IMR-90 (cell line): Measurements from ENCODE around the gene BMP10. TPM values are rescaled to one million over a fixed set of nuclear protein-coding genes. Genes with fewer than 3 reads are reported as not detected.

Experiments
- ATAC-seq: fragments of 200-7000 bp; cut with Tn5 transposase; 2 replicates; pipeline ENCODE4 v1.9.1; 2020; ENCODE audit warnings: low read depth, mild to moderate bottlenecking, moderate library complexity
- BruUV-seq: library from RNA; stranded (reverse); fragments of 400-500 nt; replicated peaks from 2 replicates; lab custom pipeline; 2021; lab: Mats Ljungman, UMichigan
- CTCF ChIA-PET: fragments of 300-600 bp; formaldehyde crosslinking; extraction: SDS; loops from one replicate; lab custom pipeline; 2021; ENCODE audit warnings: antibody characterized with exemption; lab: Yijun Ruan, JAX
- POLR2A ChIA-PET: fragments of 300-600 bp; sonication (Branson Sonifier 250); formaldehyde crosslinking; loops from one replicate; lab custom pipeline; 2022; ENCODE audit warnings: antibody characterized with exemption; ENCODE audit not compliant: unreplicated experiment; lab: Charles Lee
- DNase-seq: peaks from one replicate; pipeline ENCODE4 v3.0.0; 2013
- H2AFZ ChIP-seq: replicated peaks from 2 replicates; pipeline ENCODE3; 2013; ENCODE audit warnings: low read length, mild to moderate bottlenecking; ENCODE audit not compliant: poor library complexity
- H2AK5ac ChIP-seq: 2 replicates; pipeline ENCODE4 v1.6.1; 2013; ENCODE audit warnings: low read depth, low read length, inconsistent platforms
- H2AK9ac ChIP-seq: replicated peaks from 2 replicates; pipeline ENCODE3; 2013; ENCODE audit warnings: mild to moderate bottlenecking, low read depth, low read length, moderate library complexity; ENCODE audit not compliant: poor library complexity
- H2BK120ac ChIP-seq: 2 replicates; pipeline ENCODE4 v1.6.1; 2013; ENCODE audit warnings: low read depth, low read length, inconsistent platforms
- H2BK15ac ChIP-seq: 3 replicates; pipeline ENCODE4 v1.6.1; 2013; ENCODE audit warnings: low read depth, low read length, inconsistent platforms
- H2BK20ac ChIP-seq: 2 replicates; pipeline ENCODE4 v1.6.1; 2013; ENCODE audit warnings: low read depth, mild to moderate bottlenecking, inconsistent platforms, low read length, moderate library complexity
- H2BK5ac ChIP-seq: 2 replicates; pipeline ENCODE4 v1.6.1; 2013; ENCODE audit warnings: mild to moderate bottlenecking, low read depth, low read length, inconsistent platforms; ENCODE audit not compliant: poor library complexity, severe bottlenecking
- H3K14ac ChIP-seq: replicated peaks from 2 replicates; pipeline ENCODE4 v1.6.1; 2013; ENCODE audit warnings: low read depth, low read length, inconsistent platforms
- H3K18ac ChIP-seq: 2 replicates; pipeline ENCODE4 v1.6.1; 2013; ENCODE audit warnings: low read depth, low read length, control low read depth
- H3K23ac ChIP-seq: 2 replicates; pipeline ENCODE4 v1.6.1; 2013; ENCODE audit warnings: low read depth, low read length, inconsistent platforms
- H3K27ac ChIP-seq: 2 replicates; pipeline ENCODE4 v1.5.1; 2013; ENCODE audit warnings: mild to moderate bottlenecking, control low read depth, low read length; ENCODE audit not compliant: insufficient read depth
- H3K27me3 ChIP-seq: 2 replicates; pipeline ENCODE4 v1.6.1; 2013; ENCODE audit warnings: low read length; ENCODE audit not compliant: control insufficient read depth, insufficient read depth
- H3K36me3 ChIP-seq: 2 replicates; pipeline ENCODE4 v1.6.1; 2013; ENCODE audit warnings: low read length, mixed read lengths; ENCODE audit not compliant: control insufficient read depth, insufficient read depth
- H3K4ac ChIP-seq: 2 replicates; pipeline ENCODE4 v1.6.1; 2013; ENCODE audit warnings: low read depth, low read length, inconsistent platforms
- H3K4me1 ChIP-seq: 2 replicates; pipeline ENCODE4 v1.6.1; 2013; ENCODE audit warnings: low read length, mixed read lengths; ENCODE audit not compliant: control insufficient read depth, insufficient read depth
- H3K4me2 ChIP-seq: 2 replicates; pipeline ENCODE4 v1.6.1; 2013; ENCODE audit warnings: low read depth, mild to moderate bottlenecking, control low read depth, low read length, moderate library complexity
- H3K4me3 ChIP-seq: 2 replicates; pipeline ENCODE4 v1.5.1; 2013; ENCODE audit warnings: low read depth, mild to moderate bottlenecking, control low read depth, low read length, moderate library complexity; ENCODE audit not compliant: insufficient read depth
- H3K56ac ChIP-seq: 2 replicates; pipeline ENCODE4 v1.6.1; 2013; ENCODE audit warnings: low read length, inconsistent platforms; ENCODE audit not compliant: insufficient read depth; ENCODE audit errors: extremely low read depth
- H3K79me1 ChIP-seq, 2 experiments: 2 replicates each; pipeline ENCODE4 v1.6.1; 2013; ENCODE audit warnings: low read length in 2 of 2, inconsistent platforms in 1 of 2, low read depth in 1 of 2
- H3K9ac ChIP-seq: 2 replicates; pipeline ENCODE4 v1.6.1; 2013; ENCODE audit warnings: low read depth, low read length, control low read depth
- H3K9me1 ChIP-seq: 2 replicates; pipeline ENCODE4 v1.6.1; 2013; ENCODE audit warnings: low read length, inconsistent platforms; ENCODE audit not compliant: insufficient read depth
- H3K9me3 ChIP-seq: 2 replicates; pipeline ENCODE4 v1.6.1; 2013; ENCODE audit warnings: low read length; ENCODE audit not compliant: control insufficient read depth, insufficient read depth
- H4K20me1 ChIP-seq: 2 replicates; pipeline ENCODE4 v1.6.1; 2013; ENCODE audit warnings: low read length, inconsistent platforms; ENCODE audit not compliant: insufficient read depth
- H4K5ac ChIP-seq: 2 replicates; pipeline ENCODE4 v1.6.1; 2013; ENCODE audit warnings: mild to moderate bottlenecking, low read depth, low read length, control low read depth
- H4K8ac ChIP-seq, 2 experiments: 2 replicates each; pipeline ENCODE4 v1.6.1; 2013; ENCODE audit warnings: low read depth in 2 of 2, low read length in 2 of 2, control low read depth in 1 of 2, inconsistent platforms in 1 of 2
- H4K91ac ChIP-seq: 2 replicates; pipeline ENCODE4 v1.6.1; 2013; ENCODE audit warnings: low read depth, low read length, inconsistent platforms; ENCODE audit not compliant: insufficient read depth
- BHLHE40 ChIP-seq: fragments of 150-350 bp; IDR thresholded peaks from 2 replicates; pipeline ENCODE4 v1.6.1; 2016; ENCODE audit warnings: mild to moderate bottlenecking, low read depth, low read length
- CEBPB ChIP-seq: IDR thresholded peaks from 2 replicates; pipeline ENCODE4 v1.6.1; 2012; ENCODE audit warnings: low read depth, low read length, improper control_type of control experiment
- CHD1 ChIP-seq: IDR thresholded peaks from 2 replicates; pipeline ENCODE4 v1.6.1; 2012; ENCODE audit warnings: low read depth, low read length, improper control_type of control experiment
- FOS ChIP-seq: fragments of 150-350 bp; IDR thresholded peaks from 2 replicates; pipeline ENCODE4 v1.6.1; 2016; ENCODE audit warnings: low read depth, low read length
- MAFK ChIP-seq: IDR thresholded peaks from 2 replicates; pipeline ENCODE4 v1.6.1; 2012; ENCODE audit warnings: low read depth, low read length, improper control_type of control experiment
- NFE2L2 ChIP-seq: fragments of 150-350 bp; IDR thresholded peaks from 2 replicates; pipeline ENCODE4 v1.6.1; 2016; ENCODE audit warnings: low read depth, mild to moderate bottlenecking, low read length
- RAD21 ChIP-seq: IDR thresholded peaks from 2 replicates; pipeline ENCODE4 v1.6.1; 2012; ENCODE audit warnings: low read length, improper control_type of control experiment
- RCOR1 ChIP-seq: IDR thresholded peaks from 2 replicates; pipeline ENCODE4 v1.6.1; 2012; ENCODE audit warnings: mild to moderate bottlenecking, low read length, improper control_type of control experiment; ENCODE audit not compliant: insufficient replicate concordance
- RFX5 ChIP-seq: IDR thresholded peaks from 2 replicates; pipeline ENCODE4 v1.8.0; 2012; ENCODE audit warnings: low read depth, mild to moderate bottlenecking, low read length, moderate library complexity
- SMC3 ChIP-seq: fragments of 150-350 bp; IDR thresholded peaks from 2 replicates; pipeline ENCODE4 v1.6.1; 2016; ENCODE audit warnings: low read depth, mild to moderate bottlenecking, antibody characterized with exemption, low read length, moderate library complexity
- WGBS, 2 experiments: methylation state at CpG; one replicate each; pipeline versions ENCODE4 v1.1.5 to v1.1.7; 2013; ENCODE audit warnings: missing lambda C conversion rate in 2 of 2; ENCODE audit not compliant: insufficient read length in 1 of 2; ENCODE audit errors: extremely low coverage in 2 of 2; 5-methylcytosine and 5-hydroxymethylcytosine counted together
- dilution Hi-C: fragments of 300-500 bp; cut with HindIII; formaldehyde crosslinking; loops from one replicate; pipeline ENCODE4 v1.14.3; 2018; ENCODE audit warnings: low sequenced_read_pairs; ENCODE audit not compliant: unreplicated experiment
- in situ Hi-C: fragments of 300-500 bp; cut with MboI; formaldehyde crosslinking; loops from 3 replicates; pipeline ENCODE4 v1.14.3; 2019; ENCODE audit warnings: low sequenced_read_pairs, inconsistent platforms, mixed read lengths
- intact Hi-C: fragments of 100-400 bp; cut with micrococcal nuclease; formaldehyde crosslinking; loops from 2 replicates; pipeline ENCODE4 v1.10.0; 2022
- polyA plus RNA-seq, 3 experiments: library from polyadenylated mRNA; depleted of rRNA; stranded (reverse); fragments of >200 nt; gene quantifications; 2 replicates each; pipeline ENCODE4 v1.2.3, GENCODE V29; 2012; ENCODE audit warnings: low replicate concordance in 1 of 3
- total RNA-seq: library from RNA; depleted of rRNA; stranded (reverse); fragments of >200 nt; gene quantifications from 2 replicates; pipeline ENCODE4 v1.2.3, GENCODE V29; 2012
- TF ChIP-seq, protein P1 (sequence below): conservative IDR thresholded peaks from 2 replicates; pipeline ENCODE4 v1.5.1; 2012; ENCODE audit warnings: mild to moderate bottlenecking, low read depth, low read length, improper control_type of control experiment
- TF ChIP-seq, protein P2 (sequence below): fragments of 150-350 bp; IDR thresholded peaks from 2 replicates; pipeline ENCODE4 v1.6.1; 2016; ENCODE audit warnings: low read depth, mild to moderate bottlenecking, low read length, moderate library complexity, borderline replicate concordance

Gene BMP10
- total and polyA plus RNA-seq, 2 of the 4 experiments (the other 2 are of a cell fraction) = not detected

DNA sequence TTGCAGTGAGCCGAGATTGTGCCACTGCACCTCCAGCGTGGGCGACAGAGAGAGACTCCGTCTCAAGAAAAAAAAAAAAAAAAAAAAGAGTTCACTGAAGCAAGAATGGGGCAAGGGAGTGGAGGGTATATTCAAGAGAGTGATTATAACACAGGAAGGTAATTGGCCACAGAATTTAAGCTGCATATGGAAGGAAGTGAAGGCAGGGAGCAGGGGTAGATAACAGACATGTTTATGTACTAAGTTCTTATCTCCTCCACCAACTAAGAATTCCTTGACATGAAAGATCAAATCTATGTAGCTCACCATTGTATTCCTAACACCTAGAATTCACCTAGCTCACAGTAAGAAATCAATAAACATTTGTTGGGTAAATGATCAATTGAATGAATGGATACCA is 44.2 kb upstream of the BMP10 start:
- Histone ChIP-seq H3K4me3 (no peak overlapping the region), H3K36me3 (no peaks in the 10 kb centered on the region), H3K4ac (no peak overlapping the region), H2AK5ac (no peak overlapping the region), H4K8ac (no peak overlapping the region), H2BK20ac (no peak overlapping the region), H3K9me1 (no peaks in the 10 kb centered on the region), H3K27ac (no peak overlapping the region), H4K91ac (no peak overlapping the region), H3K4me2 (no peak overlapping the region), H2BK15ac (no peak overlapping the region), H4K5ac (no peak overlapping the region), H3K18ac (no peak overlapping the region), H3K27me3 (no peaks in the 10 kb centered on the region), H2BK120ac (no peak overlapping the region), H2AK9ac (no peak overlapping the region), H3K56ac (no peak overlapping the region), H3K4me1 (no peaks in the 10 kb centered on the region), H2AFZ (no peak overlapping the region), H2BK5ac (no peak overlapping the region), H3K23ac (no peak overlapping the region), H3K9me3 (no peaks in the 10 kb centered on the region; the same call in 1 of the 2 replicates), H3K9ac (no peak overlapping the region), H3K79me1 (no peaks in the 10 kb centered on the region), H4K20me1 (no peaks in the 10 kb centered on the region), H3K14ac (no peak overlapping the region)
- WGBS, 2 experiments = 100% methylated on average over 4 of the region's 4 CpGs; no CpG with 5 or more reads in 1 of the 2 experiments
- BruUV-seq = no TSS peak
- in situ Hi-C loops = loop anchor here (5.0 kb wide), 1 partner anchor 208 kb away; no protein-coding TSS in a partner anchor
- no peak for TF ChIP-seq MAFK
- TF ChIP-seq, protein P1, sequence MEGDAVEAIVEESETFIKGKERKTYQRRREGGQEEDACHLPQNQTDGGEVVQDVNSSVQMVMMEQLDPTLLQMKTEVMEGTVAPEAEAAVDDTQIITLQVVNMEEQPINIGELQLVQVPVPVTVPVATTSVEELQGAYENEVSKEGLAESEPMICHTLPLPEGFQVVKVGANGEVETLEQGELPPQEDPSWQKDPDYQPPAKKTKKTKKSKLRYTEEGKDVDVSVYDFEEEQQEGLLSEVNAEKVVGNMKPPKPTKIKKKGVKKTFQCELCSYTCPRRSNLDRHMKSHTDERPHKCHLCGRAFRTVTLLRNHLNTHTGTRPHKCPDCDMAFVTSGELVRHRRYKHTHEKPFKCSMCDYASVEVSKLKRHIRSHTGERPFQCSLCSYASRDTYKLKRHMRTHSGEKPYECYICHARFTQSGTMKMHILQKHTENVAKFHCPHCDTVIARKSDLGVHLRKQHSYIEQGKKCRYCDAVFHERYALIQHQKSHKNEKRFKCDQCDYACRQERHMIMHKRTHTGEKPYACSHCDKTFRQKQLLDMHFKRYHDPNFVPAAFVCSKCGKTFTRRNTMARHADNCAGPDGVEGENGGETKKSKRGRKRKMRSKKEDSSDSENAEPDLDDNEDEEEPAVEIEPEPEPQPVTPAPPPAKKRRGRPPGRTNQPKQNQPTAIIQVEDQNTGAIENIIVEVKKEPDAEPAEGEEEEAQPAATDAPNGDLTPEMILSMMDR = no peak
- TF ChIP-seq RCOR1 = no peak
- TF ChIP-seq CEBPB = no peak
- TF ChIP-seq NFE2L2 = no peak
- TF ChIP-seq SMC3 = no peak
- TF ChIP-seq FOS = no peak
- TF ChIP-seq CHD1 = no peak
- TF ChIP-seq RFX5 = no peak
- TF ChIP-seq RAD21 = no peak
- no peak for TF ChIP-seq BHLHE40
- TF ChIP-seq, protein P2, sequence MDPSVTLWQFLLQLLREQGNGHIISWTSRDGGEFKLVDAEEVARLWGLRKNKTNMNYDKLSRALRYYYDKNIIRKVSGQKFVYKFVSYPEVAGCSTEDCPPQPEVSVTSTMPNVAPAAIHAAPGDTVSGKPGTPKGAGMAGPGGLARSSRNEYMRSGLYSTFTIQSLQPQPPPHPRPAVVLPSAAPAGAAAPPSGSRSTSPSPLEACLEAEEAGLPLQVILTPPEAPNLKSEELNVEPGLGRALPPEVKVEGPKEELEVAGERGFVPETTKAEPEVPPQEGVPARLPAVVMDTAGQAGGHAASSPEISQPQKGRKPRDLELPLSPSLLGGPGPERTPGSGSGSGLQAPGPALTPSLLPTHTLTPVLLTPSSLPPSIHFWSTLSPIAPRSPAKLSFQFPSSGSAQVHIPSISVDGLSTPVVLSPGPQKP = no peak
- intact Hi-C loops = no loop called here
- ChIA-PET CTCF (interaction anchor here (1.6 kb wide), 1 partner anchor 10 kb away, joined by 5 read pairs; no protein-coding TSS in a partner anchor), POLR2A (interaction anchor here (0.6 kb wide), 1 partner anchor 558 kb away, joined by 3 read pairs; no protein-coding TSS in a partner anchor)
- dilution Hi-C loops = no loop called here
- DNase-seq = no peak
- ATAC-seq = no peak
